GM18498 (cell line): ENCODE data around the gene EPHB1.

Experiments used
- ATAC-seq: cut with Tn5 transposase; IDR thresholded peaks from one replicate; pipeline ENCODE4 v1.9.1; 2021; ENCODE audit warnings: mild to moderate bottlenecking, moderate library complexity; ENCODE audit not compliant: unreplicated experiment

Gene EPHB1

DNA sequence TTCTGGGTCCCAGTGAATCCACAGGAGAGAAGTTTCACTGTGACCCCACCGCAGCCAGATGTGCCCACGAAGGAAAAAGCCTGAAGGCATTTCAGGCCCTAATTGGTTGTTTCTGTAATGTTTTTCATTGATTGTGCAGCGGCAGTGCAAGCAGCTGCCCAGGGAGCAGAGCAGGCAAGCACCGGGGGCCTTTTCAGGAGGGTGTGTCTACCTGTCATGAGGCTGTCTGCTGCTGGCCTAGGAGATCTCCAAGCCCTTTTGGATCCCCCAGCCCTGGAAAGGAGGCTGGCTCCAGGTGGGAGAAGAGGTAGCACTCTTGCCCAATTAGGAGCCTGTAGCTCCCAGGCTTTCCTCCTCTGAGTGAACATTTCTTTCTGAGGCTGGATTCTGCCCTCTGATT lies 108.8 kb downstream of the EPHB1 start:
- ATAC-seq: peak; percentile 38

DNA sequence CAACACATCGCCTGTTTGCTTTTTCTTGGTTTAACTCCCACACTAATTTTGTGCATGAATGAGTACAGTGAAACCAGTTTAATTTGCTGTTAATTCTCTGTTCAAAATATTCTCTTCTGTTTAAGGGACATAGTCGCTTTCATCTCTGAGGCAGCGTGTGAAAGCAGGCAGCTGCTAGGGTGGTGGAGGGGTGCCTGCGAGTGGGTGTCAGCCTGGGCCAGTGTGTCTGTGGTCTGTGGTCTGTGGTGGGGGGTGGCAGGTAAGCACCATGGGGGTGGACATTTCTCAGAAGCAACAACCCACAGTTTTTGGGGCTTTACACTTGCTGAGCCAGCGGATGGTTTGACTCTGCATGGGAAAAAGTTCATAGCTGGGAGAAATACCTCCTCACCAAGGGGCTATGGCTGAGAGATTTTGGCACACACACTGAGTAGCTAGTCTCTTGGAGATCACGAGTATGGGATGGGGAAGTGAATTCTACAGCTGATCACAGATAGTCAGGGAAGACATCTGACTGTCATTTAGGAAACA lies 109.2 kb downstream of the EPHB1 start:
- ATAC-seq: peak; percentile 94

- ATAC-seq: peak; percentile 30
Observed at GRCh38 chr3:134904776-134905646, 110.0 kb downstream of the EPHB1 start.

- ATAC-seq: no peak
Observed at GRCh38 chr3:134905647-134905935, 110.5 kb downstream of the EPHB1 start.

DNA sequence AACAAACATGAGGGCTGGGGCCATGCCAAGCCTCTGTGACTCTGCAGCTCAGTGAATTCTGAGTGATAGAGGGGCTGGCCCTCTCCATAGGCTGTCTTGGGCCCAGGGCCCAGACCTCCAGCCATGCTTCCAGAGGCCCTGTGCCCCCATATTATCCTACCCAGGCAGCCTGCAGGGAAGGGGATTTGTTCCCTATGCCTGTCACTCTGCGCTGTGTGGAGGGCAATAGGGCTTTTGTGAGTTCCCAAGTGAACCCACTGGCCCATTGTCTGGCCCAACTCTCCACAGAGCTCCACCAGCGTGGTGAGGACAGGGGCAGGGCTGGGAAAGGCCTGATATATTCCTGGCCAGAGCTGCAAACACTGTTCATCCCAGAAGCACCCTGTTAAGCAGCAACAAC lies 113.2 kb downstream of the EPHB1 start:
- no peak for ATAC-seq

GRCh38 chr3:134910026-134910425 lies 115.0 kb downstream of the EPHB1 start:
- no peak for ATAC-seq

GRCh38 chr3:134911586-134912548 lies 116.8 kb downstream of the EPHB1 start:
- no peak for ATAC-seq

DNA sequence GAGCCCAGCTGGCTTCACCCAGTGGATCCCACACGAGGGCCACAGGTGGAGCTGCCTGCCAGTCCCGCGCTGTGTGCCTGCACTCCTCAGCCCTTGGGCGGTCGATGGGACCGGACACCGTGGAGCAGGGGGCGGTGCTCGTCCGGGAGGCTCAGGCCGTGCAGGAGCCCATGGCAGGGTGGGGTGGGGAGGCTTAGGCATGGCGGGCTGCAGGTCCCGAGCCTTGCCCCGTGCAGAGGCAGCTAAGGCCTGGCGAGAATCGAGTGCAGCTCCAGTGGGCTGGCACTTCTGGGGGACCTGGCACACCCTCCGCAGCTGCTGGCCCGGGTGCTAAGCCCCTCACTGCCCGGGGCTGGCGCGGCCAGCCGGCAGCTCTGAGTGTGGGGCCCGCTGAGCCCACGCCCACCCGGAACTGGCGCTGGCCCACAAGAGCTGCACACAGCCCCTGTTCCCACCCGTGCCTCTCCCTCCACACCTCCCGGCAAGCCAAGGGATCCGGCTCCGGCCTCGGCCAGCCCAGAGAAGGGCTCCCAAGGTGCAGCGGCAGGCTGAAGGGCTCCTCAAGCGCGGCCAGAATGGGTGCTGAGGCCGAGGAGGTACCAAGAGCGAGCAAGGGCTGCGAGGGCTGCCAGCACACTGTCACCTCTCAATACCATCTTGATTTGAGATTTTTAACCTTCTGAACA lies 121.4 kb downstream of the EPHB1 start:
- no peak for ATAC-seq

- peak; percentile 48 for ATAC-seq
Observed at GRCh38 chr3:134917631-134918030, 122.6 kb downstream of the EPHB1 start.

- peak; percentile 90 for ATAC-seq
Observed at GRCh38 chr3:134918441-134918840, 123.4 kb downstream of the EPHB1 start.

DNA sequence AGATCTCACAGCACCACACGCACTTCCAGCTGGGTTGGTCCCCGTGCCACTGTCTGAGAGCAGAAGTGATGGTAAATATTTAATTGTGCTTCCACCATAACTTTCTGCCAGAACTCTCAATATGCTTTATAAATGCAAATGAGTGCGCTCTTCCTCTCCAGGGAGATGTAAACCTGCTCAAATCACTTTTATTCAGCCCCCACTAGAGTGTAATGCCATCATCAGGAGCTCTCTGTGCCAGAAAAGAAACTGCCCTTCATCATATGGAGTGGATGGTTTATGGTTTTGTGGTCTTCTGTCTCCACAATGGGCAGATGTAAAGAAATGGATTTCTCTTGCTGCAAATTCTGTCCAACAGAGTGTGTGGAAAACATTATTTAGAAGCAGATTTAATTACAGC lies 127.0 kb downstream of the EPHB1 start:
- no peak for ATAC-seq

- no peak for ATAC-seq
Observed at GRCh38 chr3:134922866-134923265, 127.8 kb downstream of the EPHB1 start.

DNA sequence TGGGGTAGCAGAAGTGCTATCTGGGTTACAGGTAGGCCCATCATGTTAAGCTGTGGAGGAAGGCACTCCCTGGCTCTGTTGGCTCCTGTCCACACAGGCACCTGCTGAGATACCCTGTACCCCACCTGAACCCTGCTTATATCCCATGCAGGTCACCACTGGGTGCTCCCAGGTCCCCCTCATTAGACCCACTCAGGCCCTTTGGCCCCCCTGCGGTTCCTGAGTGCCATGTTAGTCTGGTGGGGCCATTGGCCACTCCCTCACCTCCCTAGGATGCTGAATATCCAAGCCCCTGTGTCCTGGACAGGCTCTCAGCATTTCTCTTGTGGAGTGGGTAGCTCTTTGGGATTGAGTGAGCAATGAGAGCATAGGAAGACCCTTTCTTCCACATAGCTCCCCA lies 128.2 kb downstream of the EPHB1 start:
- ATAC-seq: no peak

- ATAC-seq: no peak
Observed at GRCh38 chr3:134927599-134927998, 132.5 kb downstream of the EPHB1 start.

DNA sequence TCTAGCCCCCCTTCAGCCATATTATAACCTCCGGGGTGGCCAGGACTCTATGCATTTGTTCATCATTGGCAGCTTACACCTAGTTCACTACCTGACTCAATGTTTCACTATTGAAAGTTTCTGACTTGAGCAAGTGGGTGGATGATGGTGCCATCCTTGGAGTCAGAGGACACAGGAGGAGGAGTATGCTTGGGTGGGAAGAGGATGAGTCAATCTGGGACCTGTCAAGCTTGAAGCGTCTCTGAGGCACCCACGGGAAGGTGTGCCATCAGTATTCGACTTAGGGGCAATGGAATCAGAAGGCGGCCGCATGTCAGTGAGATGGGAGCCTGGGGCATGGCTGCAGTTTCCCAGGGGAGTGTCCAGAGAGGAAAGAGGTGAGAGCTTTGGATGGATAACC lies 133.3 kb downstream of the EPHB1 start:
- ATAC-seq: no peak

DNA sequence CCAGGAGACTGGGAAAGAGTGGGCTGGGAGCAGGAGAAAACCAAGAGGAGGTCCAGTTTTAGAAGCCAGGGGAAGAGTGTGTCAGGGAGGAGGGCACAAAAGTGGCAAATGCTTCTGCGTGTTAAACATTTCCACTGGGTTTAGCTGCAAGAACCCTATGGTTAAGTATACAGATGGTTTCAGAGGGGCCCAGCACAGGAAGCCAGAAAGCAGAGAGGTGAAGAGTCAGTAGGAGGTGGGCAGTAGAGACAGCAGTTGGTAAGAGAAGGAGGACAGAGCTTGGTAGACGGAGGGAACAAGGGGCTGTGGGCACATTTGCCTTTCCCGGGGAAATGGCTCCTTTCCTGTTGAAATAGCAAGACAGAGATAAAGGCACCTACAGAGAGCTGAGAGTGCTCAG lies 133.8 kb downstream of the EPHB1 start:
- ATAC-seq: no peak

DNA sequence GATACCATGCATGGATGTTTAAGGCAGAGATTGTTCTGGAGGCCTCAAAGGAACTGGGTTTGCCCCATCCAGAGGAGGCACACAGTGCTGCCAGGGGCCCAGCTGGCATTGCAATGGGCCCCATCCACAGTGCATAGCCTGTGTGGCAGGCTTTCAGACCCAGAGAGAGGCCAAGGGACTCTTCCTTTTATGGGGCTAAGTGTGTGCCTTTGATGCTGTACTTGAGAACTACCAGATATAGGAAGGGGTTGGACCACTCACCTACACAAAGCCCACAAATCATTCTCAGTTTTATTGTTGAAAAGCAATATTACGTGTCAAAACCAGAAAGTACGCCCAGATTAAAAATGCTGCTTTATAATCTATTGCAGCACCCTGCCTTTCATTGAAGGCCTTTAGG lies 134.9 kb downstream of the EPHB1 start:
- ATAC-seq: peak; percentile 70

DNA sequence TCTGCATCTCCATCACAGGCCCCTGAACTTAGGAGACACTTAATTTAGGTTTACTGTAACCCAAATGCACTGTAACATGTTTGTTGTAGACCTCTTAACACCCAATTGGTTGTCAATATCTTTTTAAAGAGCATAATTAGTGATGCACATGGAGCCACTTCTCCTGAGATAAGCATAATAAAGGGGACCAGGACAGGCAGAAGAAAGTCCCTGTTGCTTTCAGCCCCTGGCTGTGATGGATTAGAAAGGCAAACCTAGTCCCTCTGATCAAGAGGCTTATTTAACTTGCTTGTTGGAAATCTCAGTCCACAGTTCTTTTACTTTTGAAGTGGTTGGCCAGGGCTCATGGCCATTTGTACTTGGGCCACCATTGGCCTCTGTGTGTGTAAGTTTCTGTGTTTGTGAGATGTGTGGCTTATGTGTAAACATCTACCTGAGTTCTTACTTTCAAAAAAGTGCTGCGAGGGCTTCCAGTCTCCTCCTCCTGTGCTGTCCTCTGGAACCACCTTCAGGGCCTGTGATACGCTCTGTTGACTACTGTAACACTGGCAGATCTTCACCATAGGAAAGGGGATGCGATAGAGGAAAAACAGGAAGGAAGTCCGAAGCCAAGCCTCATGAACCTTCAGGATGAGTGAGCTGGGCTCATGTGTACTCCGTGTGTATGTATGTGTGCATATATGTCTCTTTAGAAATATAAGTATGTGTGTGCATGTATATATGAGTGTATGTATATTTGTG lies 136.2 kb downstream of the EPHB1 start:
- ATAC-seq: no peak

- no peak for ATAC-seq
Observed at GRCh38 chr3:134932035-134932434, 137.0 kb downstream of the EPHB1 start.

DNA sequence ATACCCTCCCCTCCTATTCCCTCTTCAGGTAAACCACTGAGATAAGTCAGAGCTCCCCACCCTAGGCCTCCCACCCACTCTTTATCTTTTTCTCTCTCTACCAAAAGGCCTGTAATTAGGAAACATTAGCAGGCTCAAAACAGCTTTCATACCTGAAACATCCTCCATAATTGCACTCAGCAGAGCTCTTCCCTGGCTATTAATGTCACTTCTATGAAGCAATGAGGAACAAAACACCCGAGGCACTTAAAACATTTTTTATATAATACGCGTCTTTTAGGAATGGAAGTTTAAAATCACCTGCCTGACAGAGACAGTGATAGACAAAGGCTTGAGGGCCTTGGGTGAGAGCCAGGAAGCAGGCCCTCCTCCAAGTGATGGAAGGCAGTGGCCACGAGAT lies 138.9 kb downstream of the EPHB1 start:
- no peak for ATAC-seq
